HG03039 (cell line): ENCODE measurements around the gene LCLAT1.

Experiments
- ATAC-seq: cut with Tn5 transposase; IDR thresholded peaks from one replicate; pipeline ENCODE4 v1.9.1; 2021; ENCODE audit warnings: mild to moderate bottlenecking, moderate library complexity; ENCODE audit not compliant: unreplicated experiment

The LCLAT1 gene

DNA sequence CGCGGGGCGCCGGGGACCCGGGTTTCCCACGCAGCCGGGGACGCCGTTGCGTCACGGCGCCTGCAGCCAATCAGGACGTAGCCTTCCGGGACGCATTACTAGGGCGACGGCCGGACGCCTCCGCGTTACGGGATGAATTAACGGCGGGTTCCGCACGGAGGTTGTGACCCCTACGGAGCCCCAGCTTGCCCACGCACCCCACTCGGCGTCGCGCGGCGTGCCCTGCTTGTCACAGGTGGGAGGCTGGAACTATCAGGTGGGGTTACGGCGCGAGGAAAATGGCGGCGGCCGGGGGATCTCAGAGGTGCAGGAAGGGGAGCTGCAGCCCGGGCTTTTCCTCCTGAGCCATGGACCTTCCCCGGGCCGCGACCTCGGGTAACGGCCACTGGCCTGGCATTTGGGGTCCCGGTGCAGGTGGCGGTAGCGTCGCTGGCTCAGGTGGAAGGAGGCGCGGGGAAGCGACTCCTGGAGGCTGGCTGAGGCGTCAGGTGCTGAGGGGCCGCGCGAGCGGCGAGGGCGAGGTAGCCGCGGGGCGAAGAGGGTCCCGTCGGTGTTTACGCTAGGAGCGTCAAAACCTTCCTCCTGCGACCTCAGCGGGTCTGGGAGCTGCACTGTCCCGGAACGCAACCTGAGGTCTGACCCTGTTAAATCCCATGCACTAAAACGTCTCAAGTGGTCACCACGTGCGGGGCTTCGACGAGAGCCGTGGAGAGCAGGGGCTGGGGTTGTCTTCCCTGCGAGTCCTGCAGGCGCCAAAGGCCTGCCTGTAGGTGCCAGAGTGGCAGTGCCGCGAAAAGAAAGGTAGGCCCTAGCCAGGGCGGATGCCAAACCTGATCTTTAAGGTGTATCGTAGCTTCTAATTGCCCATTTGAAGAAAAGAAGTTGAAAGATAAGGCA lies at the start of gene LCLAT1:
TSS of gene LCLAT1 (plus strand) at position 98 of the 897 bp plus-strand sequence. CDS start 78,345 bp downstream, outside the sequence.
- peak; percentile 96 for ATAC-seq

- no peak for ATAC-seq
These were observed 48.8 kb upstream of the LCLAT1 start for GRCh38 chr2:30398084-30398873.

DNA sequence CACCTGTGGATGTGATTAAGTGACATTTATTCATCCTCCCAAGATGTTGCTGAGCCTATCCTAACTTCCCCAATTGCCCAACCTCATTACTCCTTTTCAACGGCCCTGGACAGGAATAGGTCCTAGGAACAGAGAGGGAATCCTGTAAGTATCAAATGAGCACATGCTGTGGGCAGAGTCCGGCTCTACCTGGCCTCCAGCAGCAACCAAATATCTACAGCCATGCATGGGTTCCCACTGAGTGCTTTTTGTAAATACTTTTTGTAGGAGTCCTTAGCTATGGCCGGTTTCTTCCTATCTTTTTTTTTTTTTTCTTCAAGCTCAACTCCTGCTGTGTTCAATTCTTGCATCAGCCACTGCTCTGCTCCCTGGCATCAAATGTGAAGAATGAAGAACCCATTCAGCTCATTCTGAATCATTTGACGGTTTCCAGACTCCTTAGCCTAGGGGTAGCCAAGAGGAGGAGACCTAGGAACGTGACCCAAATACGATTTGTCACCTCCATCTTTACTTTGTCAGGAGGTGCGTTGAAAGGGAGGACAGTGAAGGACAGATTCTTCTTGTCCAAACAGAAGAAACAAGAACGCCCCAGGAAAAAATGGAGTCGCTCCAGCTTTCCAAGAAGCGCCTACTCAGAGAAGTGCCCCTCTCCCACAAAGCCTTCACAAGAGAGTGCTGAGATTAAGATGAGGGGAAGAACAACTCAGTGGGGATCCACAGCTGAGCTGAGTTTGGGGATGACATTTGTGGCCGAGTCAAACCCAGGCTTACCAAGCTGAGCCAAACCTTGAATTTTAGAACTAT lies 46.7 kb upstream of the LCLAT1 start:
- no peak for ATAC-seq

DNA sequence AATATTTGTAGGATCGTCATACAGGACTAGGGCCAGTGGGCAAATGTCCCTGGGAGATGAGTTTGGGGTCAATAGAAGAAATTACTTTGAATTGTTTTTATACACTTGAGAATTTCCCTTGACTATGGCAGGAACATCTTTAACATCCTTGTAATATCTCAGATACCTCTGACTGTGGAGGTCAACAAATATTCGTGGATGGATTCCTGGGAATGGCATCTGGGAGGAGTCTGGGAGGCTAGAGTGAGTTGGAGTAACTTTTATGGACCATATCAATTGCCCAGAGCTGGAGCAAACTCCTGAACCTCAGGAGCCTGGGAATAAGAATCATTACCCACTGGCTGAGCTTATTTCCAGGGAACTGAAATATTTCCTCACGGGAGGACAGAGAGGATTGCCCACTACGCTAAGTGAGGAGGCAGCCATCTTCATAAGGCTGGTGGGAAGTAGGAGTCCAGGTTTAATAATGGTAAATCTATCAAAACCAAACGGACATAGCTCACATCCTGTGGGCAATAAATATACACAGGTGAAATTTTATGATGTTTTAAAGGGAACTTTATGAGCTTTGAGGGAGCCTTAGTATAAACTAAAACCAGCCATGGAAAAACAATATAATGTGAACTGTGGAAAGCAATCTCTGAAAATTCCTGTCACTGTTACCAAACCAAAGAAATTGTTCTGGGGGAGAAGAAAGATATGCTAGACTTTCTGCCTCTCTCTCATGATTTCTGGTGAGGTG lies 44.4 kb upstream of the LCLAT1 start:
- ATAC-seq = no peak

GRCh38 chr2:30403592-30404312 lies 43.3 kb upstream of the LCLAT1 start:
- no peak for ATAC-seq

- ATAC-seq = no peak
These were observed 42.5 kb upstream of the LCLAT1 start for GRCh38 chr2:30404319-30405259.

DNA sequence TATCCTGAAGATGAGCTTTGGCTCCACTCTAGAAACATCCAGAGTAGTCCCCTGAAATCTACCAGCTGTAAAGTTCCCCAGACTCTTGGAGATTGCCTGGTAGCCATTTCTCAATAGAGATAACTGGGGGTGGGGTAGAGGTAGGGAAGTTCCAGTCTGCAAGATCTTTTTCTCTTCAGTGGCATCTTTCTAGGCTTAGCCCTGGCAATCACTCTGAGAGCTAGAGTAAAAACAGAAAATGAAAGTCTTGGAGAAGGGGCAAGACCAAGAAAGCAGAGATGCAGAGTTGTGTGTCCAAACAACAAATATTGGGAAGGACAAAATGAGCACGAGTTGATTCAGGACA lies 41.8 kb upstream of the LCLAT1 start:
- ATAC-seq = no peak

DNA sequence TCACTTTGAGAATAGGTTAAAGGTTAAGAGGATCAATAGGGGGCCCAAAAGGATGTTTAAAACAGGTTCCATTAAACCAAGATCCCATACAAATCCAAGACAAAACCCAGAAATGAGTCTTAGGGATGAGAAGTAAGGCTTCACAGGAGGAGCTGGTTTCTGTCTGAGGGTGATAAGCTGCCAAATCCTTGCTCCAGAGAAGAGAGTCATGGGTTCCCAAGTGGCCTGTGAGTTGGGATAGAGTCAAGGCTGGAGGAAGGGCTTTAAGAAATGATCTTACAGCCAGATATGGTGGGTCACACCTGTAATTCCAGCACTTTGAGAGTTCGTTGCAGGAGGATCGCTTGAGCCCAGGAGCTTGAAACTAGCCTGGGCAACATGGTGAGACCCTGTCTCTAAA lies 40.2 kb upstream of the LCLAT1 start:
- ATAC-seq = no peak

DNA sequence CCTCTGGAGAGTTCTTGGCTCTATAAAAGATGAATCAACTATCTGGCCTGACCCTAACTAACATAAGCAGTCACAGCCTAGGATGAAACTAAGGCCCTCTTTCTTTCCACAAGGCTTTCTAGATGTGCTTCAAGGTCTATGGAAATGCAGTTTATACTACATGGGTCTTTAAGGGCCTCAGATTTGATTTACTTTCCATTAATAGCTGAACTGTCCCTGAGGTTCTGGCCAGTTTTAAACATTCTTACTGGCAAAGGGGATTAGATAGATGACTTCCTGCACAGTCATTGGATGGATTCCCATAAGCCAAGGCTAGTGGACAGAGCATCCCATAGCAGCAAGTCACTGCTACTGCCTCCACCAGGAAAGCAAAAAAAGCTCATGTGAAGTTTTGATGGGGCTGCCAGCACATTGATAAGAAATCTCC lies 38.1 kb upstream of the LCLAT1 start:
- ATAC-seq = no peak

DNA sequence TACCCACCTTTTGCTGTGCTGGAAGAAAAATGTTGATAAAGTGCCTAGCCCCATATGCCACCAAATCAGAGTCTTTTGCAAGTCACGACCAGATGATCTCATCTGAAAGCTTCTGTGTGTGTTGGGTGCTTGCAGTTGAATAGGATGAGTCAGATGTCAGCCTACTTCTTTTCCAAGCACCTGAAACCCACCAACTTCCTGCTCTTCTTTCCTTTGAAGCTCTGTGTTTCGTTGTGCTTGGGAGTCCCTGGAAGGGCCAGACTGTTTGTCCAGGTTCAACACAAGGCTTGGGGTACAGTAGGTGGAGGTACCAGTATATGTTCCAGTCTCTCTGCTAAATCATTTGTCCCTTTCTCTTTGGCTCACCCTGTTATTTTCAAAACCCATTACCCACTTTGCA lies 36.8 kb upstream of the LCLAT1 start:
- ATAC-seq = no peak

DNA sequence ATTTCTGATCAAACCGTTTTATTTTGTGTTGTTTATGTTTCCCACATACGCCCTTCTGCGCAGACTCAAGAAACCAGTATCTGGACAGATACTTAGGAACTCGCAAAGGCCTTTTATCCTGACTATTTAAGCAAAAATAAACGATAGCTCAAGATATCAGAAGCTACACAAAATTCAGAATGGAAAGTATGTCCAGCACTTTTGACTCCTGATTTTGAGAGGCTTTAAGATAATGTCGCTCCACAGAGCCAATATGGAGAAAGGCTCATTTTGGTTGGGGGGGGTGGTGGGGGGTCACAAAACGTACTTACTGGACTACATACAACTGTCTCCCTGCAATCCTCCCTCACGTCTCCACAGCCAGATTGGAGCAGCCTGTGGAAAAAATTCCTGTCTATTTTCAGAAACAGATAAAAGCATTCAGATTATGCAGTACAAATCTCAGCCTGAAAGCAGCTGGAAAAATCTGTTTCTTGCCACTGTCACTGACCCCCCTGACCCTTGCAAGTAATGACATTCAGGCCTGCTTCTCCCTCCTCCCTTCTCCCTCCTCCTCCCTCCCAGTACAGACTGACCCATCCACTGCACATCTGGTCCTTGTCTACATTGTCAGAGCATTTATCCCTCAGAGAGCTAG lies 34.9 kb upstream of the LCLAT1 start:
- no peak for ATAC-seq

DNA sequence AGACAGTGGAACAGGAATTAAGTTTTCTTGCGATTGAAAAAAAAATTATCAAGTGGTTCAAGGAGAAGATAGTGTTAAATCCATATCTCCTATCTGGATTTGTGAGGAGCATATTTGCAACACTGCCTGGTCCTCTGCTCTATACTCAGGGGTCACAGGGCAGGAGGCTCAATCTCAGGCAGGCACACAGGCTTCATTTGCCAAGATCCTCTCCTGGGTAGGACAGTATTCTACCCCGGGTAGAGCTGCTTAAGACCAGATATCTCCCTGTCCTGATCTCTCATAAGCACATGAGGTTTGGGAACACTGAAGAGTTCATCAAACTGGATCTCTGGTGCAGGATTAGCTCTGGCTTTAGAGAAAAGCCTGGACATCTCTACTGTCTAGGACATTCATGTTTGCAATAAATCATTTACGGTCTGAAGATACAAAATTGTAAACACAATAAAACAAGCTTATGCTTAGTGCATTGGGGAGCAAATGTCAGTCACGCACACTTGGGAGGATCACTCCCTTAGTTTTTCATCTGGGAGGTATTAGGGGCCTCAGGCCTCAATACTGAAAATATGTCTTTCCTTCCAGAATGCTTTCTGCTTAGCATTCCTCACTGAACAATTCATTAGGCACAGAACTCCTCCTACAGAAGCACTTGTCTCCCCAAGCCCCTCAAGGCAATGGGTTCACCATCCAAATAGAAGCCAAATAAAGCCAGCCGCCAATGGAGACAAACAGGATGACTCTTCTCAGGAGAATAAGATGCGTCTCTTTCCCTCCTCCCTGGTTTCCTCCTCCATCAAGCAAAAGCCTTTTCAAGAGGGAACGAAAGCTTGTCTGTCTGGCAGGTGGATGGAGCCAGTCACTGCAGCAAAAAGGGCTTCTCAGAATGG lies 34.1 kb upstream of the LCLAT1 start:
- ATAC-seq = no peak

GRCh38 chr2:30414961-30415360 lies 32.1 kb upstream of the LCLAT1 start:
- no peak for ATAC-seq

DNA sequence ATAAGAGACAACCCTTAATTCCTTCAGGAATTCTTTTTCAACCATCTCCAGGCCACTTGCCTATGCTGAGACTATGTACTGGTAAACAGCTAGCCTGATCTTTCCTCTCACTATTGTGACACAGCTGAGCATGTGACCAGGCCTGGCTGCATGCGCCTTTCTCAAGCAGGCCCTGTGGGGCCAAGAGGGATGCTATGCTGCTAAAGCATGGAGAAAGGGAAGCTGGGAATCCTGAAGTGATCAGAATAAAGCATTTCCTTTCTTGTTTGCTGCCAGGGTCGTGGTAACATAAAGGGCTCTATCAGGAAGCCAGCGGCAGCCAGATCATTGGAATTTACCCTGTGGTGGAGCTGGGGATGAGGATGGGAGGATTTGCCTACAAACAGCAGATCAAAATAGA lies 29.8 kb upstream of the LCLAT1 start:
- no peak for ATAC-seq

DNA sequence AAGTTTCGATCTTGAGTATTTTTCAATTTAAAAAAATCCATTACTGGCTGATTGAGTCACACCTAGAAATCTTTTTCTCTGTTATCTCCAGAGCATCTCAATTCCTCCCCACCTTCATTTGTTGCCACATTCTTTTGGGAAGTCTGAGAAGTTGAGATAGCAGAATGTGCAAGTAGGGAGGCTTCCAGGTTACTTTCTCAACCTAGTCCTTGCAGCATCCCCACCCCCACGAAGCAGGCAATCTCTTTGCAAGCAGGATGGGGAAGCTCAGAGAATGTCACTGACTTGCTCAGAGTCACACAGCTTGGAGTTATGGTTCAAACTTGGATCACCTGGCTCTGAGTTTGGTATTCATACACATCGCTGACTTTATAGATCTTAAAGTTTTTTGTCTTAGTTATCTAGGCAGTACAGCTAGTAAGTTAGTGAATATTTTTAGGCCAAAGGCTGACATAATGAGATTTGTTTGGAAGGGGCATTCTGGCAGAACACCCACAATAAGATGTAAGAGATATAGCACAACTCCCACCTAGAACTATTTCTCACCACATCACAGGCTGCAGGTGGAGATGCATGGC lies 25.9 kb upstream of the LCLAT1 start:
- no peak for ATAC-seq

GRCh38 chr2:30421604-30422443 lies 25.2 kb upstream of the LCLAT1 start:
- no peak for ATAC-seq
